GM20000 (cell line): ENCODE results near the gene PLEKHO2.
"Not testable (repeated sequence)": the region's sequence is repeated elsewhere in the genome, so short reads cannot be mapped to it uniquely, and the experiment has no call there.

Experiments
- DNase-seq: peaks from one replicate; pipeline ENCODE4 v3.0.0; 2012; ENCODE audit warnings: low spot score
- CTCF ChIP-seq: IDR thresholded peaks from 2 replicates; pipeline ENCODE4 v1.5.1; 2012; ENCODE audit warnings: mild to moderate bottlenecking, control low read depth; ENCODE audit errors: extremely low read depth, missing control alignments

PLEKHO2 gene

DNA sequence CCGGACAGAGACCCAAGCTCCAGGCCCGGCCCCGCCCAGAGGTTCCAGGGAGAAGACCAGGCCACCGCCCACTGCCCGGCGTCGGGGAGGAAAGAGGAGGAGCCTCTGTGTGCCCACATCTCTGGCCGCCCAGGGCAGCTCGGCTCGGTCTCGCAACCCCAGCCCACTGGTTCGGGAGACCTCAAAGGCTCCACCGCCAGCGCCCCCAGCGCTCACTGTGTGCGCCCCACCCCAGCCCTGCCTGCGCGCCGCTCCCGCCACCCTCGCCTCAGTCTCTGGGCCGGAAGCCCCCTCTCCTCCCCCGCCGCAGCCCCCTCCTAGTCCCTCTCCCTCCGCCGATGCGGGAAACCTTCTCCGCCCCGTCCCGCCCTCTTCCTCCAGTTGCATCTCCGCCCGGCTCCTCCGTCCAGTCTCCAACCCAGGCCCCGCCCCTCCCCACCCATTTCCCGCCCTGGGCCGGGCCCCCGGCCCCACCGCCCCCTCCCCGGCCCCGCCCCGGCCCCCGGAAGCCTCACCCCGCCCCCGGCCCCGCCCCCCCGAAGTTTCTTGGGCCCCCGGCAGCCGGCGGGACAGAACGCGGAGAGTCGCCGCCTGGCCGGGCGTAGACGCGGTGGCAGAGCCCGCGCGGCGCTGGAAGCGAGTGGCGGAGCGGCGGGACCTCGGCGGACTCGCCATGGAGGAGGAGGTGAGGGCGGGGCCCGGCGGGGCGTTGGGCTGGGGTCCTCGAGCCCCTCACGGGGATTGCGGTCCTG is at the start of gene PLEKHO2:
TSS of gene PLEKHO2 (plus strand) at position 572 of the 752 bp plus-strand sequence. CDS start at position 674, 102 bp downstream.
- TF ChIP-seq CTCF, result peak; percentile 38
- DNase-seq, result peak; percentile 98

- TF ChIP-seq CTCF, result no peak
- DNase-seq, result no peak
Observed at GRCh38 chr15:64792282-64792681, 49.4 kb upstream of the PLEKHO2 start.

GRCh38 chr15:64795299-64795698 is 46.4 kb upstream of the PLEKHO2 start:
- DNase-seq, result not testable (repeated sequence)

- DNase-seq, result not testable (repeated sequence)
Observed at GRCh38 chr15:64795921-64796320, 45.8 kb upstream of the PLEKHO2 start.

- not testable (repeated sequence) for DNase-seq
Observed at GRCh38 chr15:64798905-64799304, 42.8 kb upstream of the PLEKHO2 start.

GRCh38 chr15:64800476-64800875 is 41.2 kb upstream of the PLEKHO2 start:
- no peak for DNase-seq

DNA sequence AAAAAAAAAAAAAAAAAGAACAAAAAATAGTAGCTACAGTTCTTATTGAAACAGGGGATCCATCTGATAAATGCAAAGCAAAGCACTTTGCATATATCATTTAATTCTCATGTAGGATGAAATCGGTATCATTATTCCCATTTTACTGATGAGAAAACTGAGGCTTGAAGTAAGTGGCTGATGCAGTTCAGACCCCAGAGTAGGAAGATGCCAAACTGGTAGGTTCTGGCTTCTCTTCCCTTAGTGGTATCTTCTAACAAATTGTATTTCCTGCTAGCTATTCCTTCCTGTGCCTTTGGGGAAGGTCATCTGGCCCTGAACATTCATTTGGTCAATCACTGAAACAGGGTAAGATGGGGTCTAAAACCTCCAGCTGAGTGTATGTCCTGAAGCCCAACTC is 38.2 kb upstream of the PLEKHO2 start:
- no peak for DNase-seq
- TF ChIP-seq CTCF, result no peak

More at GRCh38 chr15:64800476-64800875, 41.2 kb upstream of the PLEKHO2 start:
- TF ChIP-seq CTCF, result no peak

- DNase-seq, result no peak
- TF ChIP-seq CTCF, result no peak
Observed at GRCh38 chr15:64804619-64805018, 37.1 kb upstream of the PLEKHO2 start.

DNA sequence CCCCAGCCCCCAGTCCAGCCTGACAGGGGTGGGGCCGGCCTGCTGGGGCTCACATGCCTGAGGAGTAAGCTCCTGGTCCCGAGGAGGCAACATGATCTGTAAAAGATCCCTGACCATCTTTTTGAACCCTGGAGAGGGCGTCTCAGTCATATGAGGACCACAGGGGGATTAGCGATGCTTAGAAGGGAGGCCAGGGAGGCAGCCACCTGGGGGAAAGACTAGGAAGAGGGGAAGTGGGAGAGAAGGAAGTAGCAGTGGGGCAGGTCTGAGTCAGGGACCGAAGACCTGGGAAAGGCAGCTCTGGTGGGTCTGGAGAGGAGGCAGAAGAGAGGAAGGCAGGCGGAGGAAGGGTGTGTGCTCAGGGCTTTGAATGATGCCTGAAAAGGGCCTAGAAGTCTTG is 35.2 kb upstream of the PLEKHO2 start:
- no peak for TF ChIP-seq CTCF

More for the DNA sequence above, 35.2 kb upstream of the PLEKHO2 start:
- no peak for DNase-seq
